K562 (cell line): Measurements from ENCODE around the gene LATS1. TPM values are rescaled to one million over a fixed set of nuclear protein-coding genes. Genes with fewer than 3 reads are reported as not detected.

ENCODE experiments used
- ADNP ChIP-seq: fragments of 200-800 bp; sonication (Bioruptor generic); IDR thresholded peaks from 2 replicates; pipeline ENCODE4 v1.6.1; 2016; ENCODE audit warnings: missing genetic modification characterization, missing compliant biosample characterization
- BCOR ChIP-seq: fragments of 450-650 bp; IDR thresholded peaks from 2 replicates; pipeline ENCODE4 v1.6.1; 2016
- FOXP1 ChIP-seq: sonication (generic); formaldehyde crosslinking; IDR thresholded peaks from 2 replicates; pipeline ENCODE4 v1.8.0; 2022; ENCODE audit warnings: mild to moderate bottlenecking, missing genetic modification reagents
- HDAC2 ChIP-seq: fragments of 450-650 bp; IDR thresholded peaks from 2 replicates; pipeline ENCODE4 v1.6.1; 2016; ENCODE audit warnings: mild to moderate bottlenecking
- IRF9 ChIP-seq: fragments of 450-650 bp; IDR thresholded peaks from 2 replicates; pipeline ENCODE4 v1.6.1; 2016; ENCODE audit warnings: missing biosample characterization, missing genetic modification characterization
- NR4A1 ChIP-seq, 2 experiments: fragments of 250-450 bp in 1 of 2; fragments of 450-650 bp in 1 of 2; sonication (Bioruptor Pico) in 1 of 2; IDR thresholded peaks; 2 replicates each; pipeline versions ENCODE4 v1.4.0 to v1.6.1; 2016 to 2020; ENCODE audit warnings: mild to moderate bottlenecking in 2 of 2, missing compliant biosample characterization in 1 of 2, missing genetic modification characterization in 1 of 2, moderate library complexity in 1 of 2
- PREB ChIP-seq: sonication (generic); formaldehyde crosslinking; IDR thresholded peaks from 2 replicates; pipeline ENCODE4 v1.8.1; 2023; ENCODE audit warnings: mild to moderate bottlenecking, missing genetic modification reagents
- SIX5 ChIP-seq, 2 experiments: IDR thresholded peaks; 2 replicates each; pipeline ENCODE4 v1.6.1; 2011; ENCODE audit warnings: low read length in 2 of 2, borderline replicate concordance in 1 of 2, low read depth in 1 of 2, mild to moderate bottlenecking in 1 of 2, moderate library complexity in 1 of 2; ENCODE audit not compliant: insufficient read depth in 1 of 2
- SP2 ChIP-seq: IDR thresholded peaks from 2 replicates; pipeline ENCODE4 v1.6.1; 2011; ENCODE audit warnings: mild to moderate bottlenecking, low read depth, low read length, moderate library complexity; ENCODE audit not compliant: poor library complexity, severe bottlenecking; ENCODE audit errors: extremely low read depth
- SRSF9 ChIP-seq: fragments of 200-400 bp; formaldehyde crosslinking; IDR thresholded peaks from 2 replicates; pipeline ENCODE4 v1.6.1; 2017; ENCODE audit warnings: low read depth, low read length, borderline replicate concordance
- SUPT5H ChIP-seq: fragments of 450-650 bp; IDR thresholded peaks from 2 replicates; pipeline ENCODE4 v1.6.1; 2016
- U2AF1 ChIP-seq: fragments of 200-400 bp; formaldehyde crosslinking; optimal IDR thresholded peaks from 2 replicates; pipeline ENCODE3; 2017; ENCODE audit warnings: mild to moderate bottlenecking, low read depth, low read length, moderate library complexity
- WHSC1 ChIP-seq: IDR thresholded peaks from one replicate; pipeline ENCODE4 v1.6.1; 2012; ENCODE audit warnings: low read length, control low read depth, inconsistent platforms
- ZC3H11A ChIP-seq: IDR thresholded peaks from 2 replicates; pipeline ENCODE4 v1.6.1; 2012; ENCODE audit warnings: low read depth, low read length, improper control_type of control experiment
- ZNF174 ChIP-seq: fragments of 250-450 bp; sonication (Bioruptor Pico); IDR thresholded peaks from 2 replicates; pipeline ENCODE4 v1.4.0; 2020; ENCODE audit warnings: mild to moderate bottlenecking
- ZNF318 ChIP-seq, 2 experiments: fragments of 450-650 bp; IDR thresholded peaks; 2 replicates each; pipeline ENCODE4 v1.6.1; 2016; ENCODE audit warnings: mild to moderate bottlenecking in 2 of 2, borderline replicate concordance in 1 of 2, low read depth in 1 of 2, moderate library complexity in 1 of 2
- ZNF408 ChIP-seq: fragments of 250-450 bp; sonication (Bioruptor Pico); IDR thresholded peaks from 2 replicates; pipeline ENCODE4 v1.4.0; 2020; ENCODE audit warnings: low read depth, mild to moderate bottlenecking, moderate library complexity
- polyA plus RNA-seq, 8 experiments: library from polyadenylated mRNA; depleted of rRNA in 4 of 8; stranded (reverse) in 5 of 8; unstranded in 3 of 8; fragments of >200 nt; fragmentation: Nextera tagmentation in 2 of 8; fragmentation: Illumina TruSeq in 1 of 8; extraction: Ambion mirVana in 2 of 8; extraction: Trizol in 1 of 8; gene quantifications; 2 replicates each; pipeline versions ENCODE4 v1.2.1 to v1.2.3, GENCODE V29; 2011 to 2014; ENCODE audit warnings: inconsistent platforms in 1 of 8, missing spikeins in 1 of 8
- total RNA-seq, 7 experiments: library from RNA; depleted of rRNA in 6 of 7; stranded (reverse); fragments of >200 nt in 6 of 7; fragmentation: Illumina TruSeq in 2 of 7; extraction: Trizol in 2 of 7; gene quantifications; 2 replicates each; pipeline versions ENCODE4 v1.2.1 to v1.2.3, GENCODE V29; 2011 to 2021; ENCODE audit warnings: low replicate concordance in 1 of 7

LATS1 gene
- total and polyA plus RNA-seq, 9 of the 15 experiments (the other 6 are each of a cell fraction or from before 2014, with no cell fraction given), result 5.0 to 36.3 (median 18.4) TPM

- TF ChIP-seq ZNF318 (IDR thresholded peaks at IDR 0.05; ENCODE audit: borderline replicate concordance in 1 of 2, low read depth in 1 of 2), result no peak
- no peak; the same call in 1 of the 2 replicates for TF ChIP-seq HDAC2
- peak; percentile 79 for TF ChIP-seq U2AF1
- peak; percentile 96 for TF ChIP-seq SUPT5H
- no peak for TF ChIP-seq ZC3H11A
- TF ChIP-seq SRSF9, result no peak
- TF ChIP-seq ZNF408 (CRISPR knock-in tag), result no peak
- no peak for TF ChIP-seq ADNP (tag)
- TF ChIP-seq IRF9 (tag), result no peak
- TF ChIP-seq NR4A1 (CRISPR knock-in tag; IDR thresholded peaks at IDR 0.05), result no peak
- TF ChIP-seq NR4A1 (tag; IDR thresholded peaks at IDR 0.05), result 0 out of 2 replicates have a peak, but pooled peaks have one; percentile 72
- 0 out of 2 replicates have a peak, but pooled peaks have one; percentile 7 for TF ChIP-seq ZNF174 (CRISPR knock-in tag)
- TF ChIP-seq SIX5 (IDR thresholded peaks at IDR 0.05; ENCODE audit: borderline replicate concordance in 1 of 2, insufficient read depth in 1 of 2, low read depth in 1 of 2, low read length in 2 of 2), result peak in 1 of 2 experiments; percentile 22; a peak in 2 of 4 replicates
- TF ChIP-seq FOXP1 (CRISPR knock-in tag), result peak; percentile 97
- no peak for TF ChIP-seq BCOR
- no peak for TF ChIP-seq PREB (CRISPR knock-in tag)
- TF ChIP-seq WHSC1, result no peak
- TF ChIP-seq SP2, result no peak
Measured at GRCh38 chr6:149717588-149718458, at the start of gene LATS1 (continued).
